NCI-H1436 (cell line): ENCODE data around the gene PTGIR.

Experiments
- DNase-seq: peaks from one replicate; lab custom pipeline; 2025; lab: John Stamatoyannopoulos, UW

The PTGIR gene

GRCh38 chr19:46616631-46617322, 8.1 kb downstream of the PTGIR start:
- DNase-seq, result peak; percentile 64

- DNase-seq, result no peak
Measured at GRCh38 chr19:46615966-46616365, 8.9 kb downstream of the PTGIR start.

DNA sequence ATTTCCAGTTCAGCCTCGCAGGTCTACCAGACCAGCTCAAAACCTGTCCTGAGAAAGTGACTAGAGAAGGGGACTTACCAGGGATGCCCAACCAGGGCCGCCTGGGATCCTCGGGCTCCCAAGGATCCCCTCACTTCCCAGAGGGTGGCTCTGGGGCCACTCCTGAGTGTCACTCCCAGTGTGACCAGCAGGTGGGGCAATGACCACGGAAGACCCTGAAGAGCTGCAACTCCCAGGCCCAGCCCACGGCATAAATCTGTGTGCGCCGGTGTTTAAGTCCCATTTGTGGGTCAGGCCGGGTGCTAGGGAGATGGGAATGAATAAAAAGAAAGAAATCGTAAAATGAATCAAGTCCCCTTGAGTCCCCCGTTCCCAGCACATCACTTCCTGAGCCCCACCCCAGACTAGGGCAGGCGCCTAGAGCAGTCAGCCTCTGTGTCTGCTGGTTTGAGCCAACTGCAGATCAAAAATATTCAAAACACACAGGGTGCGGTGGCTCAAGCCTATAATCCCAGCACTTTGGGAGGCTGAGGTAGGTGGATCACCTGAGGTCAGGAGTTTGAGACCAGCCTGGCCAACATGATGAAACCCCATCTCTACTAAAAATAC, 10.7 kb downstream of the PTGIR start:
- peak; percentile 74 for DNase-seq

DNA sequence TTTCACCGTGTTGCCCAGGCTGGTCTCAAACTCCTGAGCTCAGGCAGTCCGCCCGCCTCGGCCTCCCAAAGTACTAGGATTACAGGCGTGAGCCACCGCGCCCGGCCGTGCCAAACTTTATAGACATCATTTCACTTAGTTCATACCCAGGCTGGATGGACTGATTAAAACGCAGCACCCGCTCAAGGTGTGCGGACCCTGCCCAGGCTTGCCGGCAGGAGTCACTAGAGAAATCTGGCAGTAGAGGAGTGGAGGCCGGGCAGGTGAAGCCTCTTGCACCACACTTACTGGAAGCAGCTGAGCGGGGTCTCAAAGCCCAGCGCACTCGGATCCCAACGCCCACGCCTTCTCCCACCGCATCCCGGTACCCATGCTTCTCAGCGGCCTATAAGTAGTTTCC, 11.4 kb downstream of the PTGIR start:
- no peak for DNase-seq

DNA sequence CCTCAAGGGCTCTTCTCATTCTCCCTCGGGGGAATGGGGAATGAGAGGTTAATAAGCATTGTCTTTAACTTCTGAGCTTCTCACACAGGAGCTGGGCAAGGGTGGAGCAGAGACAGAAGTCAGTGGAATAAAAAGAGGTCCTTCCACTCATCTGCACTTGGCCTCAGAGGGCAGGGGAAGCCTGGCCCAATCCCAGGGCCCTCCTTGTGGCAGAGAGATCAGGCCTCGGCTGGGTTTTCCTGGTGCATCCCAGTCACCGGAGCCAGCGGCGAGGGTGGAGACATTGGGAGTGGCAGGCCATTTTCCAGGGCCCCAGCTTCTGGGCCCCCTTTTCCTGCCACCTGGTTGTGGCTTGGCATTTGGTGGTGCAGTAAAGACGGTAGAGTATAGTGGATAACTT, 13.1 kb downstream of the PTGIR start:
- no peak for DNase-seq

- no peak for DNase-seq
Measured at GRCh38 chr19:46610851-46611770, 13.8 kb downstream of the PTGIR start.

- no peak for DNase-seq
Measured at GRCh38 chr19:46610413-46610775, 14.5 kb downstream of the PTGIR start.

DNA sequence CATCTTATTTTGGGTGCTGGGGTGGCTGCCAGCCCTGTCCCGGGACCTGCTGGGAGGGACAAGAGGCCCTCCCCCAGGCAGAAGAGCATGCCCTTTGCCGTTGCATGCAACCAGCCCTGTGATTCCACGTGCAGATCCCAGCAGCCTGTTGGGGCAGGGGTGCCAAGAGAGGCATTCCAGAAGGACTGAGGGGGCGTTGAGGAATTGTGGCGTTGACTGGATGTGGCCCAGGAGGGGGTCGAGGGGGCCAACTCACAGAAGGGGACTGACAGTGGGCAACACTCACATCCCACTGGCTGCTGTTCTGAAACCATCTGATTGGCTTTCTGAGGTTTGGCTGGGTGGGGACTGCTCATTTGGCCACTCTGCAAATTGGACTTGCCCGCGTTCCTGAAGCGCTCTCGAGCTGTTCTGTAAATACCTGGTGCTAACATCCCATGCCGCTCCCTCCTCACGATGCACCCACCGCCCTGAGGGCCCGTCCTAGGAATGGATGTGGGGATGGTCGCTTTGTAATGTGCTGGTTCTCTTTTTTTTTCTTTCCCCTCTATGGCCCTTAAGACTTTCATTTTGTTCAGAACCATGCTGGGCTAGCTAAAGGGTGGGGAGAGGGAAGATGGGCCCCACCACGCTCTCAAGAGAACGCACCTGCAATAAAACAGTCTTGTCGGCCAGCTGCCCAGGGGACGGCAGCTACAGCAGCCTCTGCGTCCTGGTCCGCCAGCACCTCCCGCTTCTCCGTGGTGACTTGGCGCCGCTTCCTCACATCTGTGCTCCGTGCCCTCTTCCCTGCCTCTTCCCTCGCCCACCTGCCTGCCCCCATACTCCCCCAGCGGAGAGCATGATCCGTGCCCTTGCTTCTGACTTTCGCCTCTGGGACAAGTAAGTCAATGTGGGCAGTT, 15.1 kb downstream of the PTGIR start:
- DNase-seq, result no peak

GRCh38 chr19:46608581-46609345, 16.1 kb downstream of the PTGIR start:
- no peak for DNase-seq

DNA sequence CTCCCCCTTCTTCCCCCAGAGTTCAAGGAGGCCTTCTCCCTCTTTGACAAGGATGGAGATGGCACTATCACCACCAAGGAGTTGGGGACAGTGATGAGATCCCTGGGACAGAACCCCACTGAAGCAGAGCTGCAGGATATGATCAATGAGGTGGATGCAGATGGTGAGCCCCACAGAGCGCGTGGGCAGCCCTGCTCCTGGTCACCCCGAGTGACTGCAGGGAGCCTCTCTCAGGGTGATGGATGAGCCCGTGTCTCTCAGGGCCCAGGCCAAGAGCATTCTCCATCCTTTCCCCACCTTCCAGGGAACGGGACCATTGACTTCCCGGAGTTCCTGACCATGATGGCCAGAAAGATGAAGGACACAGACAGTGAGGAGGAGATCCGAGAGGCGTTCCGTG, 16.7 kb downstream of the PTGIR start:
- DNase-seq, result no peak

DNA sequence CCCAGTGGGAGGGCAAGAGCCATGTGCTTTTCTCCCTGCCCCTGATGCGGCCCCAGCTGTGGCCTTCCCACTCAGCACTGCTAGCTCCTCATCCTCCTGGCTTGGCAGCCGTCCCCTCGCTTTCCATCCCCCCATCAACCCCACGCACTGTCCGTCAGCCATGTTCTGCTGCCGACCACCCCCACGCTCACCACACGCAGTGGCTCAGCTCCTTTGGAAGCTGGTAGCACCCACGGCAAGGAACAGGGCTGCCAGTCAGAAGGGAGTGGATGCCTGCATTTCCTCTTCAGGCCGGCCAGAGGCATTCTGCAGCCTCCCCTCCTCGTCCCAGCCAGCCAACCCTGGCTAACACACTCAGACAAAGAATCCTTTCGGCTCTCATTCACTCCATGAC, 17.4 kb downstream of the PTGIR start:
- DNase-seq, result no peak

DNA sequence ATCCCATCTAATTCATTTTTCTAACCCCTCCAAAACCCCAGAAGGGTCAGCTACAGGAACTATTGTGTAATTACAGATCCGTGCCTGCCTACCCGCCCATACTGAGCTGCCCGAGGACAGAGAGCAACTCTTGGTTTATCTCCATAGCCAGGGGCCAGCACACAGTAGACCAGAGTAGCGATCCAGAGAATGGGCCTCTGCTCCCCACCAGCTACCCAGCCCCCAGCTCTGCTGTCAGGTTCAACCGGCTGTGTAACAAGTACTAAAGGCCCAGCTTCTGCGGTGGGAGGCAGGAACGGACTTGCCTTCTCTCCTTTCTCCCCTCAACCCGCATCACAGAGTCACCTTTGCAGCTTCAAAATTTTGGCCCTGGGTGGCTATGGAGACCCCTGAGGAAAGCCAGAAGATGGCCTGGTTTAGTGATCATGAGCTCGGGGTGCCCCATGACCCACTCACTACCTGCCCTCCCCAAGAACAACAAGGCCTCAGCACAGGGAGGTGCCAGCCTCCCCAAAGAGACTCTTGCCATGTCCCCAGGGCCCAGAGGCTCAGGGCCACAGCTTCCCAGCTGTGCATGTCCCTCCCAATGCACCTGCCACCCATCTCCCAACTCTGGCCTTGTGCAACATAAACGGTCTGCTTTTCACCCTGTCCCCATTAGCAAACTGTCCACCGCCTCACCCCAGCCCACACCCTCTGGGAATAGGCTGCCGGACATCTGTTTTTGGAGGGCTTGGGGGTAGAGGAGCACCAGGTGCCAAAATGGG, 18.0 kb downstream of the PTGIR start:
- no peak for DNase-seq

DNA sequence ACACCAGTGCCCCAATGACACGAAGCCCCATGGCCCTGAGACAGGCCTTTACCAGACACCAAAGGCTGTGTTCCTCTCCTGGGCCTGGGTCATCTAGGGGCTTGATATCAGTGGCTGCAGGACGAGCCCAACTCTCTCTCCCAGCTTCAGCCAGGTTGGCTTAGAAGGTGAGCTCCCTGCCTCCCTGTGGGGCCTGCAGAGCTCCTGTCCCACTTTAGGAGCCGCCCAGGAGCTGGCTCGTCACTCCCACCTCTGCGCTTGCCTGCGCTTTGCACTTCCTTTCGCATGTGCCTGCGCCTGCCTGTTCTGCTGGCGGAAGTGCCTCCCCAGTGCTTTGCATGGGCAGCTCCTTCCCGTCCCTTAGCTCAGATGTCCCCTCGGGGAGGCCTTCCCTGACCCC, 18.9 kb downstream of the PTGIR start:
- no peak for DNase-seq

- DNase-seq, result no peak
Measured at GRCh38 chr19:46605356-46605821, 19.5 kb downstream of the PTGIR start.

- DNase-seq, result no peak
Measured at GRCh38 chr19:46604781-46605355, 20.0 kb downstream of the PTGIR start.

DNA sequence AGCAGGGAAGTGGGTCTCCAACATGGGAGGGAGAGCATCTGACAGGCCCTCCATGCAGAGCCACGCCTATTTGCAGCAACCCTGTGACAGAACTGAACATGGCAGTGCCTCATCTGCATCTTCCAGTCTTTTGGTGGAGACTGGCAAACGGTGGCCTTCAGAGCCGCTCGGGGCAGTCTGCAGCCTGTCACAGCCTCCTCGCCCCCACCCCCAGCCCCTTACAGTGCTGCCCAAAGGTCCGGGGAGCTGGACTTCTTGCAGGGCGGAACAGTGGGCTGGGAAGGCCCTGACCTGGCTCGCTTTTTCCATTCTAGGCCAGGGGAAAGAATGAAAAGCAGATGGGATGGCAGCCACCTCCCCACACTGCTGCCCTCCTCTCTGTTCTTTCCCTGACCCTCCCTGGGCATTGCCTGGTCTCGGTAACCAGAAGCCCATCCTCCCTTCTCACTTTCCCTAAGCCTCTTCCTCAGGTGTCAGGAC, 21.1 kb downstream of the PTGIR start:
- DNase-seq, result no peak

DNA sequence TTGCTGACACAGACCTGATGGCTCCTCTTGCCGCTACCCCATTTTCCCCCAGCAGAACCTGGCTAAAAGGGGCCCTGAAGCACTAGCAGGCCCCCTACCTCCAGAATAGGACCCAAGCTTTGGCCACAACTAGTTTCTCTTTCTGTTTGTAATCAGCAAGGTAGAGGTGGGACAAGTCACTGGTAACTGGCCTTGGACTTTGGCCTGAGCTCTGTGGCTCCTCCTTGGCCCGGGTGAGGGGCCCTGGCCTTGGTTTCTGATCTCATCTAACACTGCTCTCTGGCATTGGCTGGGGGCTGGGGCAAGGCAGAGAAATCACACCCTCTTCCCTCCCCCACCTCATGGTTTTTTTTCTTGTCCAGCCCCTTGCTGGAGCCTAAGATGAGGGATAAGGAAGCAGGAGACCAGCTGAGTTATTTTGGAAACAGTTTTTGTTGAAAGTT, 21.7 kb downstream of the PTGIR start:
- no peak for DNase-seq

DNA sequence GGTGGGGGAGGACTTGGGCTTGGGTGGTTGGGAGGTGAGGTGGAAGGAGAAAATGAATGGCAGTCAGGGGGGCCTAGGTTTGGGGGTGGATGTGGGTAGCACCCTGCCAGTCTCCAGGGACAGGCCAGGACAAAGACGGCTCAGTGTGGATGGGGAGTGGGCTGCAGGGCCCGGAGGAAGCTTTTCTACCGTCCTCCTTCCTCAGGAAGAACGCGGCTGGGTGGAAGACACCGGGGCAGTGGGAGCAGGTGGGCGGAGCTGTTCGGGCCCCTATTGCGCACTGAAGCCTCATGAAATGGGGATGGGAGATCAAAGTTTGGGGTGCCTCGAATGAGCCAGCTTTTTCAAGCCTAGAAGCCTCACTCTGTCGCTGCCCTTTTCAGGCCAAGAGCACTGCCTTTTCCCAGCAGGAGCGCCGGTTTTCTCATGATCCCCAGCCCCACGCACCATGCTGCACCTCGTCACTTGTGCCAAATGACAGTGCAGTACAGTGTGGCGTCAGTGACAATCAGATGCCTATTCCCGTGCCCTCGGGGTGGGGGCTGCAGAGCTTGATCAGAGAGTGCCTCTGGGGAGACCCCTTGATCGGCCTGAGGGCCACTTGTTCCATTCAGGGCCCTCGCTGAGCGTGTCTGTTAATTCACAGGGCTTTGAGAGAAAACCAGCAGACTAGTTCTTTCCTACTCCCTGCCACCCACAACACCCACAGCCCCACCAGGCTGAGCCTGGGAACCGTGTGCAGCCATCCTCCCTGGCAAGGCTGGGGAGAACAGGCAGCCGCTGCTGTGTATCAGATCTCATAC, 22.3 kb downstream of the PTGIR start:
- DNase-seq, result no peak
